Pancreas (tissue), 10 donors: ENCODE measurements around the gene GFPT1. TPM values are rescaled to one million over a fixed set of nuclear protein-coding genes. Genes with fewer than 3 reads are reported as not detected.
A peak's percentile ranks its signal among the peaks of the same experiment; 100 is the strongest.

Experiments
- ATAC-seq, 4 donors: fragments of 200-7000 bp; cut with Tn5 transposase; one replicate each; pipeline versions ENCODE4 v1.8.0 to v1.9.1; 2020; ENCODE audit warnings: mild to moderate bottlenecking in 4 of 4, moderate library complexity in 4 of 4
- DNase-seq, 6 donors: peaks; one replicate each; pipeline ENCODE4 v3.0.0-alpha.2; 2020
- FAIRE-seq: peaks from 2 replicates; lab custom pipeline; 2012; peaks lifted over from hg19 to GRCh38; lab: Jason Lieb, UNC
- H3K27ac ChIP-seq, 4 donors: fragments of 200-600 bp; sonication (generic); 1 replicate in 3 of 4; 2 replicates in 1 of 4; pipeline versions ENCODE4 v1.5.0 to v1.8.0; 2020
- H3K27me3 ChIP-seq, 4 donors: fragments of 200-600 bp; one replicate each; pipeline ENCODE4 v1.8.0; 2021
- H3K36me3 ChIP-seq, 3 donors: fragments of 200-600 bp; sonication (generic) in 1 of 3; one replicate each; pipeline versions ENCODE4 v1.5.0 to v1.8.0; 2020 to 2021
- H3K4me1 ChIP-seq, 3 donors: fragments of 200-600 bp; one replicate each; pipeline ENCODE4 v1.8.0; 2021
- H3K4me3 ChIP-seq, 4 donors: fragments of 200-600 bp; sonication (generic) in 2 of 4; one replicate each; pipeline versions ENCODE4 v1.5.0 to v1.8.0; 2020 to 2021
- H3K9me3 ChIP-seq, 4 donors: fragments of 200-600 bp; one replicate each; pipeline ENCODE4 v1.8.0; 2021
- WGBS, 2 donors: extraction: QIAGEN DNeasy Blood & Tissue Kit; methylation state at CpG; one replicate each; pipeline ENCODE4 v1.1.7; 2013; 5-methylcytosine and 5-hydroxymethylcytosine counted together
- intact Hi-C, 3 donors: fragments of 100-400 bp; cut with DNase I; formaldehyde crosslinking; loops; one replicate each; pipeline versions ENCODE4 v1.11.1 to v1.14.2; 2022
- polyA plus RNA-seq, 2 donors: library from polyadenylated mRNA; stranded (reverse); fragments of 200-250 nt; gene quantifications; one replicate each; pipeline ENCODE4 v1.2.3, GENCODE V29; 2013
- total RNA-seq, 6 donors: library from RNA; stranded (reverse); fragmentation: NEBNext Ultra II Directional in 4 of 6; extraction: Animal tissue kit (Norgen Biotek cat#: 25700) in 4 of 6; gene quantifications; one replicate each; pipeline versions ENCODE4 v1.2.1 to v1.2.4, GENCODE V29; 2021 to 2023
- TF ChIP-seq, protein P1 (sequence below), 4 donors: fragments of 200-600 bp; sonication (generic) in 3 of 4; IDR thresholded peaks; one replicate each; pipeline versions ENCODE4 v1.5.0 to v1.8.0; 2021; ENCODE audit warnings: antibody characterized with exemption in 4 of 4
- donor health status: healthy with polysubstance abuse.
- donor health status: DM: no; HTN: no; CAD: no; lungs with moderate emphysema.
- donor health status: DM: no; HTN: no; CAD: no.
- donor health status: control.
- donor health status: control.
- donor health status: Bipolar disorder and iron deficiency.
- donor health status: DM: yes; HTN: yes; CAD: no.
- donor health status: DM: no; HTN: no; CAD: no.
- donor health status: DM: no; HTN: no; CAD: no.
- donor health status: DM: yes; HTN: yes; CAD: no.

The GFPT1 gene
- total and polyA plus RNA-seq, 8 donors: 7.8 to 78.0 (median 40.2) TPM

DNA sequence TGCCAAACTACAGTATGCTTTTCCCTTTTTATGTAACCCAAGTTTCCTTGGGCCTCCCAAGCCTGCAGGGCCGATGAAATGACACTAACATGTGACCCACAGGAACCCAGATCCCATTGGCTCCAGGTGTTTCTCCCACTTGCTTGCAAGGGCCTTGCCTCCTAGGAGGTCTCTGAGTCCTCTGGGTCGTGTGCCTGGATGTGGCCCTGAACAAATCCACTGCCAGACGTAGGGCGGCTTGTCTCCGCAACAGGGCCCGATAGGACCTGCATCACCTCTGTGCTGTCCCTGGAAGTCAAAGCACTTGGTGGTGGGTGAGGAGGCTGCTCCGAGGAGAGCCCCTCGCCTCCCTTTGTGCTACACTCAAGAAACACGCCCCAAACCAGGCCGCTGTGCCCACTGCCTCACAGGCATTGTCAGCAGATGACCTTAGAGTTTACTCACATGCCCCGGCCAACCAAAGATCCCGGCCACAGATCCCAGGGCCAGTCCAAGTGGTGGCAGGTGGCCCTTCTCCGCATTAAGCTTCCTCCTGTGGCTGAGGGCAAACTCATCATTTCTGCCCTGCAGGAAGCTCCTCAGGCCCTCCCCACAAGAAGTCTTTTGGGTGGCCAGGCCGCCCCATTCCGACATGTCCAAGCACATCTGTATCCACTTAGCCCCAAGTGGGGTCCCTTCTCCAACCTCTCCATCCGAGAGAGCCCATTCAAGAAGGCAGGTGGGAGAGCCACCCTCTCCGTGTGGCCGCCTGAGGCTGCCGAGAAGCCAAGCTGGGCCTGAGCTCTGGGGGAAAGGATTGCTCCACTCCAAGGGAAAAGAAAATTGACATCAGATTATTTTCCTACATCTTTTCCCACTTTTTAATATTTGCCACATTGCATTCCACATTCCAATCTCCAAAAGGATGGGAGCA is 76.7 kb downstream of the GFPT1 start:
- H3K36me3 ChIP-seq: no peaks in the 10 kb centered on the region
- intact Hi-C loops: no loop called here
- 84 to 86% methylated on average over 19 of the region's 19 CpGs for WGBS, 2 donors
- ATAC-seq (no peak), FAIRE-seq (no peak), DNase-seq (peak in 2 of 6 donors; percentile 28 to 72)
- H3K4me1 ChIP-seq: peaks cover 8 to 21% (median 19%) of the 10 kb centered on the region in 3 donors
- no peak overlapping the region for H3K4me3 ChIP-seq
- H3K27me3 ChIP-seq: no peaks in the 10 kb centered on the region
- H3K27ac ChIP-seq: peak overlapping the region in 3 of 4 donors; percentile 25 to 51 (median 37)
- no peaks in the 10 kb centered on the region for H3K9me3 ChIP-seq
- TF ChIP-seq, protein P1, sequence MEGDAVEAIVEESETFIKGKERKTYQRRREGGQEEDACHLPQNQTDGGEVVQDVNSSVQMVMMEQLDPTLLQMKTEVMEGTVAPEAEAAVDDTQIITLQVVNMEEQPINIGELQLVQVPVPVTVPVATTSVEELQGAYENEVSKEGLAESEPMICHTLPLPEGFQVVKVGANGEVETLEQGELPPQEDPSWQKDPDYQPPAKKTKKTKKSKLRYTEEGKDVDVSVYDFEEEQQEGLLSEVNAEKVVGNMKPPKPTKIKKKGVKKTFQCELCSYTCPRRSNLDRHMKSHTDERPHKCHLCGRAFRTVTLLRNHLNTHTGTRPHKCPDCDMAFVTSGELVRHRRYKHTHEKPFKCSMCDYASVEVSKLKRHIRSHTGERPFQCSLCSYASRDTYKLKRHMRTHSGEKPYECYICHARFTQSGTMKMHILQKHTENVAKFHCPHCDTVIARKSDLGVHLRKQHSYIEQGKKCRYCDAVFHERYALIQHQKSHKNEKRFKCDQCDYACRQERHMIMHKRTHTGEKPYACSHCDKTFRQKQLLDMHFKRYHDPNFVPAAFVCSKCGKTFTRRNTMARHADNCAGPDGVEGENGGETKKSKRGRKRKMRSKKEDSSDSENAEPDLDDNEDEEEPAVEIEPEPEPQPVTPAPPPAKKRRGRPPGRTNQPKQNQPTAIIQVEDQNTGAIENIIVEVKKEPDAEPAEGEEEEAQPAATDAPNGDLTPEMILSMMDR (IDR thresholded peaks at IDR 0.05): no peak

DNA sequence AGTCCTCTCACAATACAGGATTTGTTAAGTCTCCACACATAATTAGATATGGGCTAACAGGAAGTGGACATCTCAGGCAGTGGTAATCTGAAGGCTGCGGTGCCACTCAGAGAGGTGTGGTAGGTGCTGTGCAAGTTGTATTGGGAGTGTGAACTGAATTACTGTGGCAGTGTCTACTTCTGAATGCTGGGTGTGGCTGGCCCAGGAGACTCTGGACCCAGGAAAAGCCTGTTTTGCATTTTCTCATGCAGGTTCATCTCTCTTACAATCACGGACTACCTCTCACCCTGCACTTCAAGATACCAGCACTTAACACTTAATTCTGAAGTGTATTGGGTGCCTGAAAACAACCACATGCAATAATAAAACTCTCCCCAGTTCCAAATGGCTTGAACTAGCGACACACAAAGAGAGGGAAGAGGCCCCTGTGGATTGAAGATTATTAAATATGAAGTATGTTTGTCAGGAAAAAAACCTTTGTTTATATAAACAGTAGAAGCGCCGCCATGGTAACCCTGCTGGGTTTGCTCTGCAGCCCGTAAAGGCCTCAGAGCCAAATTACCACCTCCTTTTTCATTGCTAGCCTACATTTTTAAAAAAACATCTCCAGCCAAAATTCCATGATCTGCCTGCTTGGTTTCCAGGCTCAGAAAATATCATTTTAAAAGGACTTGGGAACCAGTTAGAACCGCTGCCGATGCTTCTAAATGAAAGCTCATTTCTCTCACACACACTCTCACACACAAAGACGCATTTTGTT is 77.5 kb downstream of the GFPT1 start:
- DNase-seq: peak in 3 of 6 donors; percentile 36 to 59 (median 51)
- H3K4me3 ChIP-seq: no peak overlapping the region
- FAIRE-seq: no peak
- TF ChIP-seq, protein P1 (IDR thresholded peaks at IDR 0.05): no peak
- peaks cover 8 to 21% (median 19%) of the 10 kb centered on the region in 3 donors for H3K4me1 ChIP-seq
- 42 to 43% methylated on average over 9 of the region's 9 CpGs for WGBS, 2 donors
- H3K27ac ChIP-seq: peak overlapping the region in 3 of 4 donors; percentile 25 to 63 (median 51)
- peak; percentile 18 to 55 (median 30) for ATAC-seq
- H3K36me3 ChIP-seq: no peaks in the 10 kb centered on the region
- H3K9me3 ChIP-seq: no peaks in the 10 kb centered on the region
- H3K27me3 ChIP-seq: no peaks in the 10 kb centered on the region
- intact Hi-C loops: loop anchor here (5.0 to 10.0 kb wide), 3 partner anchors 282 to 287 kb away; no protein-coding TSS in a partner anchor

DNA sequence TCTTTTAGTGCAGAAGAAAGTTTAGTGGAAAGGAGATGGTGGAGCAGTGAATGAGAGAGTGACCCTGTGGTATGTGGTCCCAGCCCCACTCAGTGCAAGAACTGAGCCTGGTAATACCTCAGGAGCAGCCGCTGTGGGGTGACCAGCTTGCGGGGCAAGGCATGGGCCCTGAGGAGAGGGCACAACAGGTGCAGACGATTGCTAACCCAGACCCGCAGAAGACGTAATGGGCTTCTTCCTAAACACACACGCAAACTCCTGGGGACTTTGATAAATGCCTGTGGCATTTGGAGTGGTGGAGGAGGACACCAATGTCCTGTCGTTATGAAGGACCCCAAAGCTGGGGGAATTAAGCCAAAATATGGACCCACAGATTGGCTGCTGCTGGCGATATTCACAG is 78.7 kb downstream of the GFPT1 start:
- DNase-seq: no peak
- Histone ChIP-seq H3K36me3 (no peaks in the 10 kb centered on the region), H3K27me3 (no peaks in the 10 kb centered on the region), H3K9me3 (no peaks in the 10 kb centered on the region), H3K27ac (no peak overlapping the region), H3K4me3 (no peak overlapping the region), H3K4me1 (peaks cover 8 to 21% (median 19%) of the 10 kb centered on the region in 3 donors)
- intact Hi-C loops: loop anchor here (5.0 to 10.0 kb wide), 3 partner anchors 281 to 286 kb away; no protein-coding TSS in a partner anchor
- FAIRE-seq: no peak
- 67 to 76% methylated on average over 8 of the region's 8 CpGs for WGBS, 2 donors
- TF ChIP-seq, protein P1 (IDR thresholded peaks at IDR 0.05): no peak
- no peak for ATAC-seq

DNA sequence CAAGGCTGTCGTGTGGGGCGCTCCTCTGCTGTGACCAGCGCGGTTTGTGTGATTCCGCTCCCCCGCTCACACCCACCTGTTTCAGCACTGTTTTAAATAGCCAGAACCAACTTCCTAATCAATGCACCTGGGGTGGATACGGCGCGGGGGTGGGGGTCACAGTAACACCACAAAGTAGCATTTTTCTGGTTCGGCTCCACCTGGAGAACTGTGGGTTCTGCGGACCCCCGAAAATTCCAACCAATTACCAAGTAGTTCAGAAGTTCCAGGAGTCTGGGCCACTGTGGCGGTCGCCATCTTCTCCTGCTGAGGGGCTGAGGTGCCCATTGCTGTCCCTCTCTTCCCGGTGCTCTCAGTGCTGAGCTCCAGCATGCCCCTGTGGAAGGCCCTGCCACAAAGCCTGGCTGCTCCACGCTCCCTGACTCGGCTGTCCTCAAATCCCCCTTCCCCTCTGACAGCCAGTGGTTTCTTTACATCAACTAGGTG is 79.4 kb downstream of the GFPT1 start:
- intact Hi-C loops: loop anchor here (5.0 to 10.0 kb wide), 3 partner anchors 280 to 285 kb away; no protein-coding TSS in a partner anchor
- FAIRE-seq (no peak), ATAC-seq (peak in 1 of 4 donors; percentile 61), DNase-seq (no peak)
- Histone ChIP-seq H3K4me3 (peak overlapping the region in 1 of 4 donors; percentile 52), H3K36me3 (no peaks in the 10 kb centered on the region), H3K27me3 (no peaks in the 10 kb centered on the region), H3K27ac (no peak overlapping the region), H3K4me1 (peaks cover 8 to 21% (median 19%) of the 10 kb centered on the region in 3 donors), H3K9me3 (no peaks in the 10 kb centered on the region)
- TF ChIP-seq, protein P1 (IDR thresholded peaks at IDR 0.05): no peak
- 40 to 44% methylated on average over 17 of the region's 17 CpGs for WGBS, 2 donors
